Transverse colon (tissue), 4 donors: ENCODE data around the gene ACAP3. TPM values are rescaled to one million over a fixed set of nuclear protein-coding genes. Genes with fewer than 3 reads are reported as not detected.

Experiments used
- DNase-seq: peaks from one replicate; pipeline ENCODE4 v3.0.0-alpha.2; 2019
- H3K27ac ChIP-seq, 4 donors: fragments of 200-600 bp; sonication (generic); 2 replicates each; pipeline ENCODE4 v1.5.1; 2016 to 2018; ENCODE audit warnings: inconsistent platforms in 4 of 4
- H3K27me3 ChIP-seq: fragments of 200-600 bp; sonication (generic); 2 replicates; pipeline ENCODE4 v1.5.1; 2017; ENCODE audit warnings: inconsistent platforms
- H3K36me3 ChIP-seq, 4 donors: fragments of 200-600 bp; sonication (generic); 2 replicates each; pipeline ENCODE4 v1.5.1; 2017 to 2019; ENCODE audit warnings: inconsistent platforms in 4 of 4
- H3K4me1 ChIP-seq, 4 donors: fragments of 200-600 bp; sonication (generic); 2 replicates each; pipeline ENCODE4 v1.5.1; 2017 to 2020; ENCODE audit warnings: inconsistent platforms in 4 of 4
- H3K4me3 ChIP-seq, 4 donors: fragments of 200-600 bp; sonication (generic); 1 replicate in 1 of 4; 2 replicates in 3 of 4; pipeline versions ENCODE4 v1.5.1 to v1.6.1; 2017 to 2019; ENCODE audit warnings: inconsistent platforms in 4 of 4
- H3K9me3 ChIP-seq, 2 donors: fragments of 200-600 bp; sonication (generic); 2 replicates each; pipeline ENCODE4 v1.5.1; 2017 to 2019; ENCODE audit warnings: inconsistent platforms in 2 of 2
- EP300 ChIP-seq: sonication (generic); formaldehyde crosslinking; IDR thresholded peaks from one replicate; pipeline ENCODE4 v1.6.1; 2017; ENCODE audit warnings: antibody characterized with exemption, low read depth
- POLR2A ChIP-seq: fragments of 450-650 bp; IDR thresholded peaks from one replicate; pipeline ENCODE4 v1.6.1; 2016; ENCODE audit warnings: antibody characterized with exemption, mild to moderate bottlenecking, moderate library complexity
- POLR2AphosphoS5 ChIP-seq, 3 donors: sonication (generic); formaldehyde crosslinking; IDR thresholded peaks; one replicate each; pipeline ENCODE4 v1.6.1; 2016; ENCODE audit warnings: antibody characterized with exemption in 3 of 3
- WGBS, 2 donors: methylation state at CpG; one replicate each; pipeline ENCODE4 v1.1.5; 2018; ENCODE audit warnings: low coverage in 1 of 2; 5-methylcytosine and 5-hydroxymethylcytosine counted together
- in situ Hi-C, 4 donors: fragments of 200-750 bp; cut with MboI; loops; one replicate each; pipeline versions ENCODE4 v1.15.0 to v1.15.1; 2017; ENCODE audit warnings: low sequenced_read_pairs in 3 of 4, low pct_ligation_motif_present in 1 of 4, low pct_unique_long_range_greater_than_20kb in 1 of 4
- intact Hi-C: fragments of 100-400 bp; cut with DNase I; formaldehyde crosslinking; loops from one replicate; pipeline ENCODE4 v1.15.1; 2023; ENCODE audit warnings: low total_unique reads
- total RNA-seq, 4 donors: library from RNA; depleted of rRNA; stranded (reverse); fragments of >200 nt; gene quantifications; one replicate each; pipeline ENCODE4 v1.1.0, GENCODE V29; 2016
- TF ChIP-seq, protein P1 (sequence below), 5 experiments: fragments of 200-600 bp in 3 of 5; fragments of 450-650 bp in 2 of 5; sonication (generic) in 3 of 5; IDR thresholded peaks; 1 replicate in 2 of 5; 2 replicates in 3 of 5; pipeline ENCODE4 v1.5.1; 2016 to 2017; ENCODE audit warnings: antibody characterized with exemption in 5 of 5, inconsistent platforms in 3 of 5, mild to moderate bottlenecking in 2 of 5, moderate library complexity in 1 of 5

The ACAP3 gene
- total RNA-seq, 4 donors from 2014 or later = 52.4 to 190 (median 99.5) TPM

DNA sequence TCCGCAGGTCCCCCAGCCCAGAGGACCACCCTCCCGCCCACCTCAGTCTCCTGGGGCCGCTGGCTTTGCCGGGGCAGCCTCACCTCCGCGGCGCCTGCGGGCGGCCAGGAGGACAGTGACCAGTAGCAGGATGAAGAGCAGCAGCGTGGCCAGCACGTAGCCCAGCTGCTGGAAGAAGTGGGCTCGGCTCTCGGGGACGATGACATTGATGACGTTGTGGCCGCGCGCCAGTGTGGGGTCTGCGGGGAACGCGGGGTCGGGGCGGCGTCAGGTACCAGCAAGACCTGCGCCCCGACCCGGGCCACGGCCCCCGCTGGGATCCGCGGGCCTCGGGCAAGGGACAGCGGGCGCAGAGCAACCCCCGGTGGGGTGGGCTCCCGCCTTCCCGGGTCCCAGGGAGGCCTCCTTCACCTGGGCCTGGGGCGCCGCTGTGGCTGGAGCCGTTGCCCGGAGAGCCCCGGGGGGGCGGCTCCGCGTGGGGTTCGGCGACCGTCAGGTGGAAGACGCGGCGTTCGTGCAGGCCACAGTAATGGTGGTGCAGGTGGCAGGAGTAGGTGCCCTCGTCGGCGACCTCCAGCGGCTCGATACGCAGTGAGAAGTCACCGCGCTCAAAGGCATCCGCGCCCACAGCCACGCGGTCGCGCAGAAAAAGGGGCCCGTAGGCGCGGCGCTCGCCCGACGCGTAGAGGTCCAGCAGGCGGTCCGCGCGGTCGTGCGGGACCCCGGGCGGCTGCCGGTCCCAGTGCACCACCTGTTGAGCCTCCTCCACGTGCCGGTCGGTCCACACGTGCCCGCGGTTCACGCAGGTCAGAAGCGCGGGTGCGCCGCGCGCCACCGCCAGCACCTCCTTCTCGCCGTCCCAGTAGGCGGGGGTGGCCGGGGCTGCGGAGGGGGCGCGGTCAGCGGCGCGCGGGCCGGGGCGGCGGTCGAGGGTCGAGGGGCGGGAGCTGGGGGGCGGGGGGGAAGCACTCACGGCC lies 46.8 kb upstream of the ACAP3 start:
- Histone ChIP-seq H3K4me1 (peaks cover 21 to 57% (median 42%) of the 10 kb centered on the region in 4 donors), H3K27me3 (peaks cover 62% of the 10 kb centered on the region), H3K36me3 (no peaks in the 10 kb centered on the region), H3K27ac (peak overlapping the region in 3 of 4 donors; percentile 88 to 92 (median 90)), H3K4me3 (no peak overlapping the region), H3K9me3 (no peaks in the 10 kb centered on the region)
- intact Hi-C loops = no loop called here
- WGBS, 2 donors = 63% methylated on average over 74 of the region's 116 CpGs; no CpG with 5 or more reads in 1 of the 2 donors
- in situ Hi-C loops = no loop called here
- no peak for TF ChIP-seq EP300
- TF ChIP-seq, protein P1, sequence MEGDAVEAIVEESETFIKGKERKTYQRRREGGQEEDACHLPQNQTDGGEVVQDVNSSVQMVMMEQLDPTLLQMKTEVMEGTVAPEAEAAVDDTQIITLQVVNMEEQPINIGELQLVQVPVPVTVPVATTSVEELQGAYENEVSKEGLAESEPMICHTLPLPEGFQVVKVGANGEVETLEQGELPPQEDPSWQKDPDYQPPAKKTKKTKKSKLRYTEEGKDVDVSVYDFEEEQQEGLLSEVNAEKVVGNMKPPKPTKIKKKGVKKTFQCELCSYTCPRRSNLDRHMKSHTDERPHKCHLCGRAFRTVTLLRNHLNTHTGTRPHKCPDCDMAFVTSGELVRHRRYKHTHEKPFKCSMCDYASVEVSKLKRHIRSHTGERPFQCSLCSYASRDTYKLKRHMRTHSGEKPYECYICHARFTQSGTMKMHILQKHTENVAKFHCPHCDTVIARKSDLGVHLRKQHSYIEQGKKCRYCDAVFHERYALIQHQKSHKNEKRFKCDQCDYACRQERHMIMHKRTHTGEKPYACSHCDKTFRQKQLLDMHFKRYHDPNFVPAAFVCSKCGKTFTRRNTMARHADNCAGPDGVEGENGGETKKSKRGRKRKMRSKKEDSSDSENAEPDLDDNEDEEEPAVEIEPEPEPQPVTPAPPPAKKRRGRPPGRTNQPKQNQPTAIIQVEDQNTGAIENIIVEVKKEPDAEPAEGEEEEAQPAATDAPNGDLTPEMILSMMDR (IDR thresholded peaks at IDR 0.05) = no peak
- TF ChIP-seq POLR2AphosphoS5 (IDR thresholded peaks at IDR 0.05) = no peak
- TF ChIP-seq POLR2A = no peak
- no peak for DNase-seq

DNA sequence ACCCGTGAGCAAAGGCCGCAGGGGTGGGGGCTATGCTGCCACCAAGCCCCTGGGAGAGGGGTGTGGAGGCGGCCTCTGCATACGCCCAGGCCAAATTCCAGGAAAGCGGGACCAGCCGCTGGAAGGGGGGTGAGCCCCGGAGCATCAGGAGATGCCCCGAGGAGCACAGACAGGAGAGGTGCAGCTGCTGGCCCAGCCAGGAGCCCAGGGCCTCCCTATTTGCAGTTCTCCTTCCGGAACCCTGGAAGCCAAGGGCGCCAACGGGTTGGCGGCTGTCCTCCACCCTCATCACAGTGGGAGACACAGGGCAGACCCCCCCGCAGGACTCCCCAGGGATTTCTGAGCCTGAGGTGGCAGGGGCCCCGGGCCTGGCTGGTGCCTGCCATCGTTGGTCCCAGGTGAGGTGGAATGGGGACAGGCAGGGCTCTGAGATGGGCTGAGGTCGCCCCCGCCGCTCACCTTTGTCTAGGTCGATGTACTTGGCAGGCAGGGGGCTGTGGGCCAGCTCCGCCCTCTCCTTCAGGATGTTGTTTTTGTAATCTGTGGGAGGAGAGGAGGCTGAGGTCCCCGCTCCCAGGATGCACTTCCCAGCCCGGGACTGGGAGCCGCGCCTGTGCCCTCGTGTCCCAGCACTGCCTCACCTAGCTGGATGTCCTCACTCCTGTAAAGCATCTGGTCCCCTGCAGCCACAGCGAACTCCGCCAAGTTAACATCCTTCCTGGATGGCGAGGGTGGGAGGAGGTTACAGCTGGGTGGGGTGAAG lies 45.8 kb upstream of the ACAP3 start:
- H3K9me3 ChIP-seq = no peaks in the 10 kb centered on the region
- peak overlapping the region in 1 of 4 donors; percentile 68 for H3K27ac ChIP-seq
- peaks cover 54% of the 10 kb centered on the region for H3K27me3 ChIP-seq
- no peak overlapping the region for H3K4me3 ChIP-seq
- intact Hi-C loops (no loop called here), in situ Hi-C loops (no loop called here)
- peaks cover 21 to 47% (median 39%) of the 10 kb centered on the region in 4 donors for H3K4me1 ChIP-seq
- DNase-seq = no peak
- TF ChIP-seq EP300 = no peak
- TF ChIP-seq POLR2A = no peak
- WGBS, 2 donors = 30% methylated on average over 2 of the region's 28 CpGs; no CpG with 5 or more reads in 1 of the 2 donors
- H3K36me3 ChIP-seq = no peaks in the 10 kb centered on the region

DNA sequence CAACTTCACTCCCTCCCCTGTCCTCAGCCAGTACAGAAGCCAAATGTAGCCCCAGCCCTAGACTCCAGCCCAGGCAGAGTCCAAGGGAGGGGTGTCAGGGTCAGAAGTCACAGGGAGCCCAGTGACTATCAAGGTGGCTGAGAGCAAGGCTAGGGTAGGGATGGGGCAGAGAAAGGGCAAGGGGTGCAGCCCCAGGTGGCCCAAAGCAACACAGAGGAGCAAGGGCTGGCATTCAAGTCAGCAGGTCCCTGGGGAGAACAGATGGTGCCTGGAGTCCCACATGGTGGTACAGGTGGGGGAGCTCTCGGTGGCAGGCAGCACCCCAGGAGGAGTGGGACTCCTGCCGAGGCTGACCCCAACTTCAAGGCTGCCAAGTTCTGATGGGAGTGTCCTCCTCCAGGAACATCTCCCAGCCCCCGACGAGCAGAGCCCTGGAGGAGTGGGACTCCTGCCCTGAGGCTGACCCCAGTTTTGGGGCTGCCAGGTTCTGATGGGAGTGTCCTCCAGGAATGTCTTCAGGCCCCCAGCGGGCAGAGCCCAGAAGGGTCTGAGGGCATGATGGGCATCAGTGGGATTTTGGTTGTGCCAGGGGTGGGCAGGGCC lies 45.2 kb upstream of the ACAP3 start:
- Histone ChIP-seq H3K9me3 (no peaks in the 10 kb centered on the region), H3K4me1 (peaks cover 23 to 51% (median 40%) of the 10 kb centered on the region in 4 donors), H3K4me3 (no peak overlapping the region), H3K27me3 (peaks cover 47% of the 10 kb centered on the region), H3K27ac (peak overlapping the region in 2 of 4 donors; percentile 47 to 68), H3K36me3 (no peaks in the 10 kb centered on the region)
- DNase-seq = no peak
- 43% methylated on average over 4 of the region's 5 CpGs; no CpG with 5 or more reads in 1 of the 2 donors for WGBS, 2 donors
- intact Hi-C loops = no loop called here
- no peak for TF ChIP-seq POLR2AphosphoS5 (IDR thresholded peaks at IDR 0.05)
- TF ChIP-seq EP300 = no peak
- no peak for TF ChIP-seq POLR2A
- TF ChIP-seq, protein P1 (IDR thresholded peaks at IDR 0.05) = no peak
- in situ Hi-C loops = no loop called here

DNA sequence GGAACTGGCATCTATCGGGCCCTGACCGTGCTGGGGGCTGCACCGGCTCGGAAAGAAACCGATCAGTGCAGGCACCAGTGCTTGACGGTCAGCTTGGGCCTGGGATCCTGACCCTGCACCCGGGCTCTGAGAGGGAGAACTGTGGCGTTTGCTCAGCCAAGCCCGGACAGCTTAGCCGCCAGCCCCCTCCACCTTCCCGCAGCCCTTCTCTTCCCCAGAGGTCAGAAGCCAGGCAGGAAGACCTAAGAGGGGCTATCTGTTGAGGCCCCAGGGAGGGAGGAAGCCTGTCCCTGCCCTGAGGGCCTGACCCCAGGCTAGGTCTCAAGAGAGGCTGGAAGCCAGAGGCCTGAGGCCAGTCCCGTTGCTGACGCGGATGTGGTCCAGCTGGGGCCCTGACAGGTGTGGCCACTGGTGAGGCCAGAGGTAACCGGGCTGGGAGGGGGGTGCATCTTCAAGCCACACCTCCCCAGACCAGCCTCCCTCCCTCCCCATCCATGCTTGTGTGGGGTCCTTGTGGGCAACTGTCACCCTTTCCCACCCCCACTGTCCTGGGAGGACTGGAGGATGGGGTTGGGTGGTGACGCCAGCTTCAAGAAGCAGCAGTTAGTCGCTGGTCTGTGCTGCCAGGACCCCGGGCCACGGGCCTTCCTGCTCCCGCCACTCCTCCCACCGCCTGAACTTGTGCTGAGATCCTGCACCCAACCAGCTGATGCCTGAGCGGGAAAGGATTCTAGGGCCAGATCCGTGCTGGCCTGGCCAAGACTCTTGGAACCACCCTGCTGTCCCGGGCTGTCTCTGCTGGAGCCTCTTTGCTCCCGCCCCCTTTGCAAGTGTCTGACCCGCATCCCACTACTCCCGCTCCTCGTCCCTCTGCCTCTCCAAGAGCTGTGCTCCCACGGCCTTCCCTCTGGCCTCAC lies 44.0 kb upstream of the ACAP3 start:
- Histone ChIP-seq H3K9me3 (no peaks in the 10 kb centered on the region), H3K27me3 (peaks cover 36% of the 10 kb centered on the region), H3K36me3 (no peaks in the 10 kb centered on the region), H3K4me3 (no peak overlapping the region), H3K4me1 (peaks cover 34 to 59% (median 47%) of the 10 kb centered on the region in 4 donors), H3K27ac (peak overlapping the region; percentile 10 to 68 (median 32))
- intact Hi-C loops (no loop called here), in situ Hi-C loops (no loop called here)
- WGBS, 2 donors = 40 to 69% methylated on average over 1 to 24 of the region's 29 CpGs
- TF ChIP-seq POLR2A (no peak), POLR2AphosphoS5 (IDR thresholded peaks at IDR 0.05) (no peak), EP300 (no peak)
- TF ChIP-seq, protein P1 (IDR thresholded peaks at IDR 0.05) = no peak
- no peak for DNase-seq
